Skeletal muscle tissue (tissue), 4 donors: Measurements from ENCODE around the gene PAQR4. TPM values are rescaled to one million over a fixed set of nuclear protein-coding genes. Genes with fewer than 3 reads are reported as not detected.
A peak's percentile ranks its signal among the peaks of the same experiment; 100 is the strongest.

ENCODE experiments used
- H3K27ac ChIP-seq: one replicate; pipeline ENCODE4 v1.7.0; 2013; ENCODE audit warnings: mild to moderate bottlenecking, low read depth, low read length, inconsistent platforms
- H3K27me3 ChIP-seq, 3 donors: one replicate each; pipeline ENCODE4 v1.7.0; 2013; ENCODE audit warnings: low read length in 3 of 3; ENCODE audit not compliant: control insufficient read depth in 3 of 3, insufficient read depth in 3 of 3
- H3K36me3 ChIP-seq, 3 donors: one replicate each; pipeline ENCODE4 v1.7.0; 2013; ENCODE audit warnings: low read length in 3 of 3; ENCODE audit not compliant: control insufficient read depth in 3 of 3, insufficient read depth in 3 of 3
- H3K4me1 ChIP-seq, 3 donors: one replicate each; pipeline ENCODE4 v1.7.0; 2013; ENCODE audit warnings: low read length in 3 of 3, mild to moderate bottlenecking in 3 of 3; ENCODE audit not compliant: control insufficient read depth in 3 of 3, insufficient read depth in 3 of 3
- H3K4me3 ChIP-seq, 3 donors: one replicate each; pipeline ENCODE4 v1.7.0; 2013; ENCODE audit warnings: low read length in 3 of 3
- H3K9ac ChIP-seq, 3 donors: one replicate each; pipeline ENCODE4 v1.7.0; 2013; ENCODE audit warnings: low read length in 3 of 3, mild to moderate bottlenecking in 3 of 3, moderate library complexity in 2 of 3, low read depth in 1 of 3
- H3K9me3 ChIP-seq, 3 donors: one replicate each; pipeline ENCODE4 v1.7.0; 2013; ENCODE audit warnings: low read length in 3 of 3; ENCODE audit not compliant: control insufficient read depth in 3 of 3
- total RNA-seq: library from RNA; depleted of rRNA; stranded (reverse); fragments of >200 nt; gene quantifications from one replicate; pipeline ENCODE4 v1.2.3, GENCODE V29; 2014
- donor health status: Osteomylitis.

The PAQR4 gene
- total RNA-seq, 1 donor from 2014 or later = 2.1 TPM

DNA sequence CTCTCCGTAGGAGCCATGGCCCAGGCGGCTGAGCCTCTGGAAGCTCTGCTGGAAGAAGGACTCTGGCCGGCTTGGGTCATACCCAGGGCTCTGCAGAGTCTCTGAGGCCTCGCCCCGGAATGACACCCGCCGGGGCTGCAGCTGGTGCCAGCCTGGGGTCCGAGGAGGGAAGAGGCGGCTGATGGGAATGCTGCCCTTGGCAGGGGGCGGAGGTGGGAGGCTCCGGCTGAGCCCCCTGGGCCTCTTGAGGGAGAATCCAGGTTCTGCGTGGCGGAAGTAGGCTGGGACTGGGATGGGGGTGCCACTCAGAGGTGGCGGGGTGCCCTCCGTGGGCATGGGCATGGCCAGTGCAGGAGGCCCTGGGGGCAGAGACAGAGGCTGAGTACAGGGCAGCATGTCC, 7.5 kb downstream of the PAQR4 start:
- Histone ChIP-seq H3K27ac (no peak overlapping the region), H3K9ac (no peak overlapping the region), H3K9me3 (no peaks in the 10 kb centered on the region), H3K36me3 (peaks cover 0 to 7% (median 4%) of the 10 kb centered on the region in 3 donors), H3K4me1 (peaks cover 12 to 29% (median 19%) of the 10 kb centered on the region in 3 donors), H3K4me3 (no peak overlapping the region), H3K27me3 (peaks cover 5 to 10% (median 7%) of the 10 kb centered on the region in 3 donors)

DNA sequence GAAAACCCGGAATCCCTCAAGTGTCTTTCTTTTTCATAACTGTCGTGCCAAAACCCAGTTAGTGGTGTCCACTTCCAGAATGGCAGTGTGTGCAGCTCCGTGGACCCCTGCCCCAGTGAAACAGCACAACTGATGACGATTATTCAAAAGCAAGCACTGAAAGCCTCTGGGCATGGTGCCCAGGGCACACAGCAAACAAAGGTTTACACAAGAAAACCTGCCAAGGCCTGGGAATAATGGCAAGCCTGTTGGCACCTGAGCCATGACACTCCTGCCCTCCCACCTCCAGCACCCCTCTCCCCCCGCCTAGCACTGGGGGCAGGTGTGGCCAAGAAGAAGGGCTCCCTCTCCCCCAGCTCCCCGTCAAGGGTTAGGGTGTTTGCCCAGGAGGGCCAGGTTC, 8.3 kb downstream of the PAQR4 start:
- peaks cover 5 to 10% (median 7%) of the 10 kb centered on the region in 3 donors for H3K27me3 ChIP-seq
- no peak overlapping the region for H3K4me3 ChIP-seq
- no peak overlapping the region for H3K9ac ChIP-seq
- peaks cover 12 to 26% (median 14%) of the 10 kb centered on the region in 3 donors for H3K4me1 ChIP-seq
- no peak overlapping the region for H3K27ac ChIP-seq
- H3K36me3 ChIP-seq = peaks cover 0 to under 1% (median 0%) of the 10 kb centered on the region in 3 donors
- no peaks in the 10 kb centered on the region for H3K9me3 ChIP-seq

DNA sequence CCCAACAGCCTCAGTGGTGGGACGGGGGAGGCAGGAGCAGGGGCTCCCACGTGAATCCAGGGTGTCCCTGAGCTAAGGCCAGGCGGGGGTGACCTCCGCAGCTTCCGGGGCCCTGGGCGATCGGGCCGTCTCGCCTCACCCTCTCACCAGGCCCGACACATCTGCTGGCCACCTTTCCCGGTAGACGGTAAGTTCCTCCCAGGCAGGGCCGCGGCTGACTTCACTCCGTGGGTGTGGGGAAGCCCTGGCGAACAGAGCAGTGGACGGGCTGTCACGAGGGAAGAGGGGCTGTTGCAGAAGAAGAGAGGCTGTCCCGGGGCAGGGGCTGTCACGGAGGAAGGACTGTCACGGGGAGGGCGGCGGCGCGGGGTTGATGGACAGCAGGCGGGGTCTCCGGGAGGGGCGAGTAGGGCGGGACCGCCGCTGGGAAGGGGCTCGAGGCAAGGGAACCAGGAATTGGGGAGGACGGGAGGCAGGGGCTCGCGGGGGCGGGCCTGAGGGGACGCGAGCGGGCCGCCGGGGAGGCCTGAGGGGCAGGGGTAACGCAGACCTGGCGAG, 10.6 kb downstream of the PAQR4 start:
- no peak overlapping the region for H3K9ac ChIP-seq

DNA sequence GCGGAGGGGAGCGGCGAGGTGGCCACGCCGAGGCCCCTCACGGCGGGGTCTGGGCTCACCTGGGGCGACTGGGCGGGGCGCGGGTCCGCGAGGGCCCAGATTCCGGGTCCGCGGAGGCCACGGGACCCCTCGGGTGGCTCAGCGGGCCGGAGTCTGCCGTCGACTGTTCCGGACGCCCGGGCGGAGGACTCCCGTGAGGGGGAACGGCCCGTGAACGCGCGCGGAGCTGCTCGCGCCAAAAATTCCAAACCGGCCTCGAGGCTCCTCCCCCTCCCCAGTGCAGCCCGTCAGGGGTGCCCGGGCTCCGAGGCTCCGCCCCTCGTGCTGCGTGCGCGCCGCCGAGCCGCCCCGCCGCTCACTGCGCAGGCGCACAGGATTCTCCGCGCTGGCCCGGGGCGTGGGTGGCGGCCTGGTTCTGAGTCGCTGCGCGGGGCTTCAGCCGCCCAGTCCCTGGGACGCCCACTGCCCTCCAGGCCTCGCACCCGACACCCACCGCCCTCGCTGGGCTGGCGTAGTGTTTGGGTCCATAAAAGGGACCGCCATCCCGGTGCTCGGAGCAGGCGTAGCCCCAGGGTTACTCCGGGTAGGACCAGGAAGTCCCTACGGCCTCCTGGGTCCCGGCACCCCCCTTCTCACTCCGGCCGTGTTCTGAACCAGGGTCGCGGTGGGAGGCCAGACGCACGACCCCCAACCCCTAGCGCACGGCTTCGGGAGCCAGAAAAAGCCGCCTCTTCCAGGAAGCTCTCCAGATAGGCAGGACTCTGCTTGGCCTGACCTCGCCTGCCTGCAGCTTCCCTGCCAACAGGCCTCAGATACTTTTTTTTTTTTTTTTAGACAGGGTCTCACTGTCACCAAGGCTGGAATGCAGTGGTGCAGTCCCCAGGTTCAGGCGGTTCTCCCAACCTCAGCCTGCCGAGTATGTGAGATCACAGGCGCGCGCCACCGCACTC, 11.4 kb downstream of the PAQR4 start, which contains the start of gene PKMYT1:
PKMYT1 (minus strand) TSS at position 220 of the 950 bp plus-strand sequence. CDS start 789 bp downstream, outside the sequence.
- H3K36me3 ChIP-seq = no peaks in the 10 kb centered on the region
- H3K4me1 ChIP-seq = peaks cover 16 to 31% (median 22%) of the 10 kb centered on the region in 3 donors
- peaks cover 5 to 10% (median 7%) of the 10 kb centered on the region in 3 donors for H3K27me3 ChIP-seq
- peak within 1 kb of the TSS; percentile 90 to 97 (median 95) for H3K9ac ChIP-seq
- H3K4me3 ChIP-seq = peak within 1 kb of the TSS; percentile 82 to 98 (median 93)
- no peaks in the 10 kb centered on the region for H3K9me3 ChIP-seq
- H3K27ac ChIP-seq = peak within 1 kb of the TSS; percentile 71

More for the DNA sequence above, 10.6 kb downstream of the PAQR4 start:
- Histone ChIP-seq H3K4me3 (peak overlapping the region in 2 of 3 donors; percentile 68 to 98), H3K36me3 (no peaks in the 10 kb centered on the region), H3K27ac (no peak overlapping the region), H3K4me1 (peaks cover 10 to 25% (median 14%) of the 10 kb centered on the region in 3 donors), H3K27me3 (peaks cover 5 to 10% (median 7%) of the 10 kb centered on the region in 3 donors), H3K9me3 (no peaks in the 10 kb centered on the region)

DNA sequence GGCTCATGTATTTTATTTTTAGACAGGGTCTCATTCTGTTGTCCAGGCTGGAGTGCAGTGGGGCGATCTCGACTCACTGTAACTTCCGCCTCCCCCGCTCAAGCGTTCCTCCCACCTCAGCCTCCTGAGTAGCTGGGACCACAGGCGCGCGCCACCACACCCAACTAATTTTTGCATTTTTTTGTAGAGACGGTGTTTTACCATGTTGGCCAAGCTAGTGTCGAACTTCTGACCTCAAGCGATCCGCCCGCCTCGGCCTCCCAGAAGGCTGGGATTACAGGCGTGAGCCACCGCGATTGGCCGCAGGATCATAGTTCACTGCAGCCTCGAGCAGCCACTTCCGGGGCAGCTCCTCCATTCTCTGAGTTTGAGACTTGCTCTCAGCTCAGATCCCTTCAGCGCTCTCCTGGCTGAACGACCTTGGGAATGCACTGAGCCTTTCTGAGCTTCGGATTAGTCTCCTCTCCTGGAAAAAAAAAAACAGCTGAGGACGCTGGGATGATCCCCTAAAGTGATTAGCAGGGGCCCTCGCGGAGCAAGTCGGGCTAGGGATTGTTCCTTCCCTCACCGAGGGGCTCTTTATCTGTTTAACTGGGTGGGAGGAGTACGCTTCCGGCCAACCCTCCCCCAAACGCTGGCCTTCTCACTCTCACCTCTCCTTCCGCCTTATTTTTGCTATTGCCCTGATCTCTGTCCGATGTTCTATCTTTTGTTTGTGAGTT, 12.2 kb downstream of the PAQR4 start:
- H3K4me3 ChIP-seq = peak overlapping the region in 1 of 3 donors; percentile 98
- no peaks in the 10 kb centered on the region for H3K9me3 ChIP-seq
- H3K27me3 ChIP-seq = peaks cover 5 to 10% (median 7%) of the 10 kb centered on the region in 3 donors
- H3K4me1 ChIP-seq = peaks cover 24 to 36% (median 30%) of the 10 kb centered on the region in 3 donors
- H3K27ac ChIP-seq = no peak overlapping the region
- H3K36me3 ChIP-seq = no peaks in the 10 kb centered on the region
- H3K9ac ChIP-seq = peak overlapping the region in 2 of 3 donors; percentile 90 to 97

DNA sequence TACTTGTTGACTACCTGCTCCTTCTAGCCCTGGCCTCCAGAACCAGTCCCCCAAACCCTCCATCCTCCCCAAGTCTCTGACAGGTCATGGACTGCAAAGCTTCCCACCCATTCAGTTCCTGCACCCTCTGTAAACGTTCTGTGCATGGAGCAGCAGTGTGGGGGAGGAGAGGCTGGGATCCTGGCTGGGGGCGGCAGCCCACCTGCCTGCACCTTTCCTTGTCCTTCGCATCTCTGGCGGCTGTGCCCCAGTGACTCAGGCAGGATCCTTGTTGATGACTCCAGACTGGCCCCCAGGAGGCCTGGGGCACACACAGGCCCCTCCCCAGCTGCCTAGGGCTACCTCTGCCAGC, 12.7 kb downstream of the PAQR4 start:
- Histone ChIP-seq H3K9ac (no peak overlapping the region), H3K4me1 (peaks cover 28 to 41% (median 36%) of the 10 kb centered on the region in 3 donors)

DNA sequence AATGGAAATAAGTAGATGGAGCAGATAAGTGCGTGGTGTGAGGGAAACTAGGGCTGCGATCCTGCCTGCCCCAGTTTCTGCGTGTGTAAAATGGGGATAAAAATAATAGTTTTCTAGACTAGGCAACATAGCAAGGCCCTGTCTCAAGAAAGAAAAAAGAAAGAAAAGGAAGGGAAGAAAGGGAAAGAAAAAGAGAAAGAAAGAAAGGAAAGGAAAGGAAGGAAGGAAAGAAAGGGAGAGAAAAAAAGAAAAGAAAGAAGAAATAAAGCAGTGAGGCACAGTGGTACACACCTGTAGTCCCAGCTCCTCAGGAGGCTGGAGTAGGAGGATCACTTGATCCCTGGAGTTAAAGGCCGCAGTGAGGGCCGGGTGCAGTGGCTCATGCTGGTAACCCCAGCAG, 13.3 kb downstream of the PAQR4 start:
- H3K27me3 ChIP-seq = peaks cover 5 to 10% (median 7%) of the 10 kb centered on the region in 3 donors
- no peak overlapping the region for H3K9ac ChIP-seq
- no peaks in the 10 kb centered on the region for H3K36me3 ChIP-seq
- H3K9me3 ChIP-seq = no peaks in the 10 kb centered on the region
- peaks cover 30 to 45% (median 37%) of the 10 kb centered on the region in 3 donors for H3K4me1 ChIP-seq
- H3K27ac ChIP-seq = no peak overlapping the region
- no peak overlapping the region for H3K4me3 ChIP-seq

More for the DNA sequence above, 12.7 kb downstream of the PAQR4 start:
- H3K9me3 ChIP-seq = no peaks in the 10 kb centered on the region
- no peak overlapping the region for H3K4me3 ChIP-seq
- H3K27me3 ChIP-seq = peaks cover 5 to 10% (median 7%) of the 10 kb centered on the region in 3 donors
- no peaks in the 10 kb centered on the region for H3K36me3 ChIP-seq
- no peak overlapping the region for H3K27ac ChIP-seq

DNA sequence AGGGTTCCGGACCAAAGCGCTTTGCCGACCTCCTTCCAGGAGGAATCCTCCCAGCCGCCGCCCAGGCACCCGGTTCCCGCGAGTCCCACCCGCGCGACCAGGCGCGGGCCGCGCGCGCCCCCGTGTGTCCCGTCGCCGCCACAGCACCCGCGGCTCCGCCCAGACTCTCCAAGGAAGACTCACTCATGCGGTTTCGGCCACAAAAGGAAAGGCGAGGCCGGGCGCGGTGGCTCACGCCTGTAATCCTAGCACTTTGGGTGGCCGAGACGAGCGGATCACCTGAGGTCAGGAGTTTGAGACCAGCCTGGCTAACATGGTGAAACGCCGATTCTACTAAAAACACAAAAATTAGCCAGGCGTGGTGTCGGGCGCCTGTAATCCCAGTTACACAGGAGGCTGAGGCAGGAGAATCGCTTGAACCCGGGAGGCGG, 14.6 kb downstream of the PAQR4 start:
- H3K27ac ChIP-seq = no peak overlapping the region
- no peaks in the 10 kb centered on the region for H3K9me3 ChIP-seq
- peaks cover 30 to 48% (median 37%) of the 10 kb centered on the region in 3 donors for H3K4me1 ChIP-seq

DNA sequence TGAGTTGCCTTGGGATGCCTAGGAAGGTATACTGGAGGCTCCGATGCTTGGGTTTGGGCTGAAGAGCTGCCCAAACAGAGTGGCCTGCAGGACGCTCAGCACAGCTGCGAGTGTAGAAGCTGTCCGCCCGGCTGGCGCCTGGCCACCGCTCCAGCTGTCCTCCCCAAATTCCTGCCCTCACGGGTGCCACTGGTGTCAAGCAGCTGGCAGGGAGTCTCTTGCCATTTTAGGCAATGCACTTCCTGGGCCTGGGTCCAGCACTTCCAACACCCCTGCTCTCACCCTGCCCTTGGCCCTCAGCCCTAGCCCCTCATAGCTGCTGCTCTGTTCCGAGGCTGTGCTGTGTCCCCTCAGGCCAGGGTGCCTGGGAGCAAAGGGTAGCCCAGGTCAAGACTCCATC, 16.3 kb downstream of the PAQR4 start:
- Histone ChIP-seq H3K9me3 (no peaks in the 10 kb centered on the region), H3K36me3 (no peaks in the 10 kb centered on the region), H3K27me3 (peaks cover 0 to 8% (median 8%) of the 10 kb centered on the region in 3 donors), H3K4me1 (peaks cover 30 to 41% (median 32%) of the 10 kb centered on the region in 3 donors), H3K27ac (peak overlapping the region; percentile 88), H3K4me3 (peak overlapping the region in 2 of 3 donors; percentile 44 to 58), H3K9ac (peak overlapping the region; percentile 24 to 80 (median 40))

More for the DNA sequence above, 14.6 kb downstream of the PAQR4 start:
- Histone ChIP-seq H3K36me3 (no peaks in the 10 kb centered on the region), H3K4me3 (peak overlapping the region in 1 of 3 donors; percentile 35), H3K9ac (peak overlapping the region in 2 of 3 donors; percentile 40 to 50), H3K27me3 (peaks cover 5 to 10% (median 6%) of the 10 kb centered on the region in 3 donors)
